K562 (cell line): ENCODE results near the gene SMG7. TPM values are rescaled to one million over a fixed set of nuclear protein-coding genes. Genes with fewer than 3 reads are reported as not detected.

ENCODE experiments used
- BACH1 ChIP-seq: fragments of 200-800 bp; sonication (Bioruptor generic); IDR thresholded peaks from 2 replicates; pipeline ENCODE4 v1.6.1; 2016; ENCODE audit warnings: missing genetic modification characterization, missing compliant biosample characterization
- CREM ChIP-seq: IDR thresholded peaks from 2 replicates; pipeline ENCODE4 v1.6.1; 2014; ENCODE audit warnings: antibody characterized with exemption, low read depth
- EP400 ChIP-seq: fragments of 450-650 bp; IDR thresholded peaks from 2 replicates; pipeline ENCODE4 v1.6.1; 2017; ENCODE audit warnings: antibody characterized with exemption, mild to moderate bottlenecking, moderate library complexity
- FOXP1 ChIP-seq: sonication (generic); formaldehyde crosslinking; IDR thresholded peaks from 2 replicates; pipeline ENCODE4 v1.8.0; 2022; ENCODE audit warnings: mild to moderate bottlenecking, missing genetic modification reagents
- L3MBTL2 ChIP-seq: fragments of 450-650 bp; IDR thresholded peaks from 2 replicates; pipeline ENCODE4 v1.6.1; 2016; ENCODE audit warnings: mild to moderate bottlenecking, moderate library complexity
- MTA3 ChIP-seq: fragments of 450-650 bp; formaldehyde crosslinking; IDR thresholded peaks from 2 replicates; pipeline ENCODE4 v1.6.1; 2017; ENCODE audit warnings: mild to moderate bottlenecking, borderline replicate concordance
- NBN ChIP-seq: fragments of 450-650 bp; IDR thresholded peaks from 2 replicates; pipeline ENCODE4 v1.6.1; 2016; ENCODE audit warnings: low read depth, mild to moderate bottlenecking
- NEUROD1 ChIP-seq: fragments of 150-350 bp; IDR thresholded peaks from 2 replicates; pipeline ENCODE4 v1.6.1; 2014; ENCODE audit warnings: borderline replicate concordance, low read length, low read depth; ENCODE audit not compliant: partially characterized antibody
- PCBP1 ChIP-seq: fragments of 200-400 bp; formaldehyde crosslinking; IDR thresholded peaks from 2 replicates; pipeline ENCODE4 v1.6.1; 2018; ENCODE audit warnings: mild to moderate bottlenecking, low read depth, low read length; ENCODE audit not compliant: poor library complexity, severe bottlenecking
- PHB ChIP-seq: fragments of 250-450 bp; sonication (Bioruptor Pico); IDR thresholded peaks from 2 replicates; pipeline ENCODE4 v1.5.0; 2021
- POLR2G ChIP-seq: fragments of 200-400 bp; formaldehyde crosslinking; IDR thresholded peaks from 2 replicates; pipeline ENCODE4 v1.6.1; 2017; ENCODE audit warnings: low read depth, mild to moderate bottlenecking, antibody characterized with exemption, low read length, moderate library complexity
- SUPT5H ChIP-seq: fragments of 450-650 bp; IDR thresholded peaks from 2 replicates; pipeline ENCODE4 v1.6.1; 2016
- TAF1 ChIP-seq: IDR thresholded peaks from 2 replicates; pipeline ENCODE4 v1.6.1; 2011; ENCODE audit warnings: mild to moderate bottlenecking, low read length, moderate library complexity; ENCODE audit not compliant: insufficient read depth, control insufficient read depth, severe bottlenecking; ENCODE audit errors: extremely low read depth
- TAF7 ChIP-seq: fragments of 450-650 bp; IDR thresholded peaks from 2 replicates; pipeline ENCODE4 v1.6.1; 2016; ENCODE audit warnings: missing genetic modification characterization, missing compliant biosample characterization
- TBP ChIP-seq: optimal IDR thresholded peaks from 2 replicates; pipeline ENCODE3; 2011; ENCODE audit warnings: low read depth, low read length, improper control_type of control experiment
- polyA plus RNA-seq, 8 experiments: library from polyadenylated mRNA; depleted of rRNA in 4 of 8; stranded (reverse) in 5 of 8; unstranded in 3 of 8; fragments of >200 nt; fragmentation: Nextera tagmentation in 2 of 8; fragmentation: Illumina TruSeq in 1 of 8; extraction: Ambion mirVana in 2 of 8; extraction: Trizol in 1 of 8; gene quantifications; 2 replicates each; pipeline versions ENCODE4 v1.2.1 to v1.2.3, GENCODE V29; 2011 to 2014; ENCODE audit warnings: inconsistent platforms in 1 of 8, missing spikeins in 1 of 8
- total RNA-seq, 7 experiments: library from RNA; depleted of rRNA in 6 of 7; stranded (reverse); fragments of >200 nt in 6 of 7; fragmentation: Illumina TruSeq in 2 of 7; extraction: Trizol in 2 of 7; gene quantifications; 2 replicates each; pipeline versions ENCODE4 v1.2.1 to v1.2.3, GENCODE V29; 2011 to 2021; ENCODE audit warnings: low replicate concordance in 1 of 7
- TF ChIP-seq, protein P1 (sequence below): fragments of 450-650 bp; formaldehyde crosslinking; IDR thresholded peaks from 2 replicates; pipeline ENCODE4 v1.4.0; 2020; ENCODE audit warnings: mild to moderate bottlenecking, moderate library complexity
- TF ChIP-seq, protein P2 (sequence below), 2 experiments: fragments of 450-650 bp; conservative IDR thresholded peaks; 2 replicates each; pipeline ENCODE4 v1.6.1; 2017; ENCODE audit warnings: mild to moderate bottlenecking in 2 of 2, moderate library complexity in 2 of 2
- TF ChIP-seq, protein P3 (sequence below): fragments of 250-450 bp; sonication (Bioruptor Pico); IDR thresholded peaks from 2 replicates; pipeline ENCODE4 v1.4.0; 2020

SMG7 gene
- total and polyA plus RNA-seq, 9 of the 15 experiments (the other 6 are each of a cell fraction or from before 2014, with no cell fraction given): 12.4 to 74.6 (median 29.0) TPM

DNA sequence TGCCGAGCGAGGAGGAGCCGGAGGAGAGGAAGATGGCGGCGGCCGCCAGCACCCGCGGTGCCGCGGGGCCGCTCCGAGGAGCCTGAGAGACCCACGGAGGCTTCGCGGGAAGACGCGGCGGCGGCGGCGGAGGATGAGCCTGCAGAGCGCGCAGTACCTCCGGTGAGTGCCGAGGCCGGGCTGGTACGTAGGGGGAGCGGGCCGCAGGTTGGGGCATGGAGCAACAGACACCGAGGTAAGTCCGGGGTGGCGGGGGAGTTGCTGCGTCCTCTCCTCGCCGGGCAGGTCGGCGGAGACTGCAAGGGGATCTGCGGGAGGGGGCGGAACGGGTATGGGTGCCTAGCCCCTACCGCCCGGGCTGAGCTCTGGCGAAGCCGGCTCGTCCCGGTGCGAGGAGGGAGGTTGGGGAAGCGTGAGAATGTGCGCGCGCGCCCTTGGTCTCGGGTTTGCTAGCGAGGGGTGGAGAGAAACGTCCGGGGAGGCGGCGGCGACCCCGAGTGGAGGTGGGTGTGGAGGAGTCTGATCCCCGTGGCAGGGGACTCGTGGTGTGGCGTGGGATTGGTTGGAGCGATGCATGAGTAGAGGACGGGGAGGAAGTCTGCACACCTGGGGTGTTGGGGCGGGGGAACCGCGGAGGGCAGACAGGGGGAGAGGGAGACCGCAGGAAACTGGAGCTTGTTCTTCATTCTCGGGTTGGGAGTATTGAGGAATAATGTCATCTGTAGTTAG is at the start of gene SMG7 (continued):
- TF ChIP-seq PHB (CRISPR knock-in tag) (0 out of 2 replicates have a peak, but pooled peaks have one; percentile 59), FOXP1 (peak; percentile 34; the same call in 1 of the 2 replicates), POLR2G (peak; percentile 93), MTA3 (peak; percentile 48; the same call in 1 of the 2 replicates), BACH1 (no peak), L3MBTL2 (0 out of 2 replicates have a peak, but pooled peaks have one; percentile 9), NBN (0 out of 2 replicates have a peak, but pooled peaks have one; percentile 32), CREM (peak; percentile 4; the same call in 1 of the 2 replicates), TAF1 (peak; percentile 86), TAF7 (tag) (peak; percentile 57), NEUROD1 (no peak), SUPT5H (peak; percentile 85), EP400 (peak; percentile 10; the same call in 1 of the 2 replicates), TBP (peak; percentile 63), PCBP1 (peak; percentile 78)
- TF ChIP-seq, protein P1, sequence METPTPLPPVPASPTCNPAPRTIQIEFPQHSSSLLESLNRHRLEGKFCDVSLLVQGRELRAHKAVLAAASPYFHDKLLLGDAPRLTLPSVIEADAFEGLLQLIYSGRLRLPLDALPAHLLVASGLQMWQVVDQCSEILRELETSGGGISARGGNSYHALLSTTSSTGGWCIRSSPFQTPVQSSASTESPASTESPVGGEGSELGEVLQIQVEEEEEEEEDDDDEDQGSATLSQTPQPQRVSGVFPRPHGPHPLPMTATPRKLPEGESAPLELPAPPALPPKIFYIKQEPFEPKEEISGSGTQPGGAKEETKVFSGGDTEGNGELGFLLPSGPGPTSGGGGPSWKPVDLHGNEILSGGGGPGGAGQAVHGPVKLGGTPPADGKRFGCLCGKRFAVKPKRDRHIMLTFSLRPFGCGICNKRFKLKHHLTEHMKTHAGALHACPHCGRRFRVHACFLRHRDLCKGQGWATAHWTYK (CRISPR knock-in tag): peak; percentile 70
- TF ChIP-seq, protein P2, sequence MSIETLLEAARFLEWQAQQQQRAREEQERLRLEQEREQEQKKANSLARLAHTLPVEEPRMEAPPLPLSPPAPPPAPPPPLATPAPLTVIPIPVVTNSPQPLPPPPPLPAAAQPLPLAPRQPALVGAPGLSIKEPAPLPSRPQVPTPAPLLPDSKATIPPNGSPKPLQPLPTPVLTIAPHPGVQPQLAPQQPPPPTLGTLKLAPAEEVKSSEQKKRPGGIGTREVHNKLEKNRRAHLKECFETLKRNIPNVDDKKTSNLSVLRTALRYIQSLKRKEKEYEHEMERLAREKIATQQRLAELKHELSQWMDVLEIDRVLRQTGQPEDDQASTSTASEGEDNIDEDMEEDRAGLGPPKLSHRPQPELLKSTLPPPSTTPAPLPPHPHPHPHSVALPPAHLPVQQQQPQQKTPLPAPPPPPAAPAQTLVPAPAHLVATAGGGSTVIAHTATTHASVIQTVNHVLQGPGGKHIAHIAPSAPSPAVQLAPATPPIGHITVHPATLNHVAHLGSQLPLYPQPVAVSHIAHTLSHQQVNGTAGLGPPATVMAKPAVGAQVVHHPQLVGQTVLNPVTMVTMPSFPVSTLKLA (conservative IDR thresholded peaks at IDR 0.05): peak; percentile 28 to 44; a peak in 2 of 4 replicates
- TF ChIP-seq, protein P3, sequence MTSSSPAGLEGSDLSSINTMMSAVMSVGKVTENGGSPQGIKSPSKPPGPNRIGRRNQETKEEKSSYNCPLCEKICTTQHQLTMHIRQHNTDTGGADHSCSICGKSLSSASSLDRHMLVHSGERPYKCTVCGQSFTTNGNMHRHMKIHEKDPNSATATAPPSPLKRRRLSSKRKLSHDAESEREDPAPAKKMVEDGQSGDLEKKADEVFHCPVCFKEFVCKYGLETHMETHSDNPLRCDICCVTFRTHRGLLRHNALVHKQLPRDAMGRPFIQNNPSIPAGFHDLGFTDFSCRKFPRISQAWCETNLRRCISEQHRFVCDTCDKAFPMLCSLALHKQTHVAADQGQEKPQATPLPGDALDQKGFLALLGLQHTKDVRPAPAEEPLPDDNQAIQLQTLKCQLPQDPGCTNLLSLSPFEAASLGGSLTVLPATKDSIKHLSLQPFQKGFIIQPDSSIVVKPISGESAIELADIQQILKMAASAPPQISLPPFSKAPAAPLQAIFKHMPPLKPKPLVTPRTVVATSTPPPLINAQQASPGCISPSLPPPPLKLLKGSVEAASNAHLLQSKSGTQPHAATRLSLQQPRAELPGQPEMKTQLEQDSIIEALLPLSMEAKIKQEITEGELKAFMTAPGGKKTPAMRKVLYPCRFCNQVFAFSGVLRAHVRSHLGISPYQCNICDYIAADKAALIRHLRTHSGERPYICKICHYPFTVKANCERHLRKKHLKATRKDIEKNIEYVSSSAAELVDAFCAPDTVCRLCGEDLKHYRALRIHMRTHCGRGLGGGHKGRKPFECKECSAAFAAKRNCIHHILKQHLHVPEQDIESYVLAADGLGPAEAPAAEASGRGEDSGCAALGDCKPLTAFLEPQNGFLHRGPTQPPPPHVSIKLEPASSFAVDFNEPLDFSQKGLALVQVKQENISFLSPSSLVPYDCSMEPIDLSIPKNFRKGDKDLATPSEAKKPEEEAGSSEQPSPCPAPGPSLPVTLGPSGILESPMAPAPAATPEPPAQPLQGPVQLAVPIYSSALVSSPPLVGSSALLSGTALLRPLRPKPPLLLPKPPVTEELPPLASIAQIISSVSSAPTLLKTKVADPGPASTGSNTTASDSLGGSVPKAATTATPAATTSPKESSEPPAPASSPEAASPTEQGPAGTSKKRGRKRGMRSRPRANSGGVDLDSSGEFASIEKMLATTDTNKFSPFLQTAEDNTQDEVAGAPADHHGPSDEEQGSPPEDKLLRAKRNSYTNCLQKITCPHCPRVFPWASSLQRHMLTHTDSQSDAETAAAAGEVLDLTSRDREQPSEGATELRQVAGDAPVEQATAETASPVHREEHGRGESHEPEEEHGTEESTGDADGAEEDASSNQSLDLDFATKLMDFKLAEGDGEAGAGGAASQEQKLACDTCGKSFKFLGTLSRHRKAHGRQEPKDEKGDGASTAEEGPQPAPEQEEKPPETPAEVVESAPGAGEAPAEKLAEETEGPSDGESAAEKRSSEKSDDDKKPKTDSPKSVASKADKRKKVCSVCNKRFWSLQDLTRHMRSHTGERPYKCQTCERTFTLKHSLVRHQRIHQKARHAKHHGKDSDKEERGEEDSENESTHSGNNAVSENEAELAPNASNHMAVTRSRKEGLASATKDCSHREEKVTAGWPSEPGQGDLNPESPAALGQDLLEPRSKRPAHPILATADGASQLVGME (CRISPR knock-in tag): 0 out of 2 replicates have a peak, but pooled peaks have one; percentile 13
